A549 (cell line): ENCODE data around the gene TXNRD1. TPM values are rescaled to one million over a fixed set of nuclear protein-coding genes. Genes with fewer than 3 reads are reported as not detected.

ENCODE experiments used
- ATAC-seq, 2 experiments: fragments of 200-7000 bp in 1 of 2; fragments of >200 bp in 1 of 2; cut with Nextera tagmentation in 1 of 2; cut with Tn5 transposase in 1 of 2; 3 replicates each; pipeline versions ENCODE4 v1.8.0 to v1.9.1; 2018 to 2020; ENCODE audit warnings: mild to moderate bottlenecking in 1 of 2, moderate library complexity in 1 of 2
- CTCF ChIA-PET: fragments of 300-600 bp; sonication (Branson Sonifier 250); formaldehyde crosslinking; extraction: SDS; loops from one replicate; lab custom pipeline; 2021; ENCODE audit warnings: antibody characterized with exemption, inconsistent platforms; lab: Yijun Ruan, JAX
- POLR2A ChIA-PET: fragments of 350-600 bp; formaldehyde crosslinking; extraction: SDS; loops from one replicate; lab custom pipeline; 2021; ENCODE audit warnings: antibody characterized with exemption, inconsistent platforms; lab: Yijun Ruan, JAX
- DNase-seq, 2 experiments: peaks; one replicate each; pipeline versions ENCODE4 v3.0.0 to v3.0.0-alpha.2; 2011 to 2016; ENCODE audit warnings: low read depth in 1 of 2, low spot score in 1 of 2
- FAIRE-seq: peaks from 2 replicates; lab custom pipeline; 2011; peaks lifted over from hg19 to GRCh38; lab: Jason Lieb, UNC
- H3K27ac ChIP-seq, 2 experiments: fragments of >200 bp; sonication (Bioruptor Twin); formaldehyde crosslinking; 3 replicates each; pipeline ENCODE4 v1.5.1; 2016 to 2017
- H3K4me1 ChIP-seq: fragments of >200 bp; sonication (Bioruptor Twin); formaldehyde crosslinking; 3 replicates; pipeline ENCODE4 v1.6.1; 2016
- H3K4me2 ChIP-seq: fragments of >200 bp; sonication (Bioruptor Twin); formaldehyde crosslinking; 3 replicates; pipeline ENCODE4 v1.6.1; 2016
- H3K4me3 ChIP-seq: fragments of >200 bp; sonication (Bioruptor Twin); formaldehyde crosslinking; 3 replicates; pipeline ENCODE4 v1.5.1; 2016
- H3K9me3 ChIP-seq: fragments of >200 bp; sonication (Bioruptor Twin); formaldehyde crosslinking; 3 replicates; pipeline ENCODE4 v1.6.1; 2016
- BHLHE40 ChIP-seq: IDR thresholded peaks from 2 replicates; pipeline ENCODE4 v1.6.1; 2012; ENCODE audit warnings: low read depth, low read length, inconsistent platforms
- CBX2 ChIP-seq: fragments of 200-600 bp; sonication (generic); IDR thresholded peaks from 2 replicates; pipeline ENCODE4 v1.6.1; 2016; ENCODE audit warnings: low read depth, mild to moderate bottlenecking, borderline replicate concordance
- CBX8 ChIP-seq: fragments of 200-600 bp; sonication (generic); IDR thresholded peaks from 2 replicates; pipeline ENCODE4 v1.6.1; 2016
- CEBPB ChIP-seq, 2 experiments: fragments of >200 bp in 1 of 2; sonication (Bioruptor Twin) in 1 of 2; formaldehyde crosslinking in 1 of 2; IDR thresholded peaks; 2 replicates each; pipeline ENCODE4 v1.6.1; 2012 to 2016
- CHD4 ChIP-seq: fragments of 200-600 bp; sonication (generic); IDR thresholded peaks from 2 replicates; pipeline ENCODE4 v1.6.1; 2016; ENCODE audit warnings: antibody characterized with exemption, mild to moderate bottlenecking, borderline replicate concordance
- FOSB ChIP-seq: fragments of 250-450 bp; sonication (Bioruptor Pico); IDR thresholded peaks from 2 replicates; pipeline ENCODE4 v1.5.0; 2020; ENCODE audit warnings: mild to moderate bottlenecking, moderate library complexity
- FOSL2 ChIP-seq, 2 experiments: fragments of 450-650 bp in 1 of 2; fragments of >200 bp in 1 of 2; sonication (Bioruptor Twin) in 1 of 2; formaldehyde crosslinking; IDR thresholded peaks; 2 replicates each; pipeline versions ENCODE4 v1.5.0 to v1.6.1; 2016 to 2020; ENCODE audit warnings: mild to moderate bottlenecking in 1 of 2, moderate library complexity in 1 of 2
- FOXS1 ChIP-seq: fragments of 250-450 bp; sonication (Bioruptor Pico); IDR thresholded peaks from 2 replicates; pipeline ENCODE4 v1.5.0; 2020; ENCODE audit warnings: mild to moderate bottlenecking, moderate library complexity
- HEYL ChIP-seq: fragments of 250-450 bp; sonication (Bioruptor Pico); IDR thresholded peaks from 2 replicates; pipeline ENCODE4 v1.8.0; 2021; ENCODE audit warnings: mild to moderate bottlenecking, moderate library complexity
- HOXA7 ChIP-seq: fragments of 250-450 bp; sonication (Bioruptor Pico); IDR thresholded peaks from 2 replicates; pipeline ENCODE4 v1.5.0; 2020; ENCODE audit warnings: mild to moderate bottlenecking, moderate library complexity
- HOXB5 ChIP-seq: fragments of 250-450 bp; sonication (Bioruptor Pico); IDR thresholded peaks from 2 replicates; pipeline ENCODE4 v1.5.0; 2020; ENCODE audit warnings: mild to moderate bottlenecking, moderate library complexity
- JUNB ChIP-seq: fragments of >200 bp; sonication (Bioruptor Twin); formaldehyde crosslinking; IDR thresholded peaks from 2 replicates; pipeline ENCODE4 v1.6.1; 2016
- KDM1A ChIP-seq: fragments of 200-600 bp; sonication (generic); IDR thresholded peaks from 2 replicates; pipeline ENCODE4 v1.6.1; 2016; ENCODE audit warnings: low read depth, mild to moderate bottlenecking
- MYC ChIP-seq: IDR thresholded peaks from 2 replicates; pipeline ENCODE4 v1.6.1; 2012; ENCODE audit warnings: mild to moderate bottlenecking, inconsistent platforms, low read length, improper control_type of control experiment, borderline replicate concordance
- NPAS2 ChIP-seq: fragments of 250-450 bp; sonication (Bioruptor Pico); IDR thresholded peaks from 2 replicates; pipeline ENCODE4 v1.8.0; 2022; ENCODE audit warnings: mild to moderate bottlenecking, moderate library complexity, borderline replicate concordance
- PHF8 ChIP-seq: fragments of 200-600 bp; sonication (generic); IDR thresholded peaks from 2 replicates; pipeline ENCODE4 v1.6.1; 2016; ENCODE audit warnings: low read depth, mild to moderate bottlenecking, antibody characterized with exemption, moderate library complexity, borderline replicate concordance
- POLR2AphosphoS2 ChIP-seq: conservative IDR thresholded peaks from 2 replicates; pipeline ENCODE4 v1.6.1; 2012; ENCODE audit warnings: low read length, improper control_type of control experiment, inconsistent platforms
- RARB ChIP-seq: fragments of 250-450 bp; sonication (Bioruptor Pico); IDR thresholded peaks from 2 replicates; pipeline ENCODE4 v1.8.0; 2021; ENCODE audit warnings: mild to moderate bottlenecking, moderate library complexity
- RFX5 ChIP-seq: fragments of 450-650 bp; IDR thresholded peaks from 2 replicates; pipeline ENCODE4 v1.7.1; 2014; ENCODE audit warnings: antibody characterized with exemption, mild to moderate bottlenecking, moderate library complexity
- SMC3 ChIP-seq: fragments of >200 bp; sonication (Bioruptor Twin); formaldehyde crosslinking; IDR thresholded peaks from 3 replicates; pipeline ENCODE4 v1.6.1; 2018; ENCODE audit warnings: inconsistent platforms
- TFCP2L1 ChIP-seq: fragments of 250-450 bp; sonication (Bioruptor Pico); IDR thresholded peaks from 2 replicates; pipeline ENCODE4 v1.5.0; 2021; ENCODE audit warnings: mild to moderate bottlenecking
- TP53 ChIP-seq: fragments of 250-450 bp; sonication (Bioruptor Pico); IDR thresholded peaks from 2 replicates; pipeline ENCODE4 v1.5.0; 2021; ENCODE audit warnings: mild to moderate bottlenecking, moderate library complexity
- ZFP36 ChIP-seq: fragments of 450-650 bp; IDR thresholded peaks from 2 replicates; pipeline ENCODE4 v1.6.1; 2014; ENCODE audit warnings: borderline replicate concordance; ENCODE audit not compliant: partially characterized antibody
- ZSCAN20 ChIP-seq: fragments of 250-450 bp; sonication (Bioruptor Pico); IDR thresholded peaks from 2 replicates; pipeline ENCODE4 v1.8.0; 2022; ENCODE audit warnings: mild to moderate bottlenecking, moderate library complexity
- polyA plus RNA-seq, 4 experiments: library from polyadenylated mRNA; depleted of rRNA in 3 of 4; stranded (reverse); fragments of >200 nt; fragmentation: RNase III in 1 of 4; extraction: RNeasy Plus Mini Kit Qiagen cat#74134 plus additional on column Dnase treatment in 1 of 4; gene quantifications; 2 replicates in 3 of 4; 3 replicates in 1 of 4; pipeline ENCODE4 v1.2.3, GENCODE V29; 2011 to 2017
- TF ChIP-seq, protein P1 (sequence below): IDR thresholded peaks from 2 replicates; pipeline ENCODE4 v1.6.1; 2012
- TF ChIP-seq, protein P2 (sequence below): fragments of 250-450 bp; sonication (Bioruptor Pico); IDR thresholded peaks from 2 replicates; pipeline ENCODE4 v1.5.0; 2021; ENCODE audit warnings: mild to moderate bottlenecking, moderate library complexity, borderline replicate concordance
- TF ChIP-seq, protein P3 (sequence below): fragments of 200-600 bp; sonication (generic); IDR thresholded peaks from 2 replicates; pipeline ENCODE4 v1.6.1; 2016; ENCODE audit warnings: antibody characterized with exemption, mild to moderate bottlenecking, moderate library complexity
- TF ChIP-seq, protein P4 (sequence below): fragments of 450-650 bp; IDR thresholded peaks from 2 replicates; pipeline ENCODE4 v1.6.1; 2014; ENCODE audit warnings: antibody characterized with exemption
- TF ChIP-seq, protein P5 (sequence below): fragments of 250-450 bp; sonication (Bioruptor Pico); IDR thresholded peaks from 2 replicates; pipeline ENCODE4 v1.5.0; 2020; ENCODE audit warnings: low read depth, mild to moderate bottlenecking, moderate library complexity
- TF ChIP-seq, protein P6 (sequence below): fragments of 150-350 bp; IDR thresholded peaks from 2 replicates; pipeline ENCODE4 v1.6.1; 2014; ENCODE audit warnings: low read depth, mild to moderate bottlenecking, low read length

The TXNRD1 gene
- polyA plus RNA-seq, 2 of the 4 experiments (the other 2 are of a cell fraction), result 899 to 1,230 TPM

DNA sequence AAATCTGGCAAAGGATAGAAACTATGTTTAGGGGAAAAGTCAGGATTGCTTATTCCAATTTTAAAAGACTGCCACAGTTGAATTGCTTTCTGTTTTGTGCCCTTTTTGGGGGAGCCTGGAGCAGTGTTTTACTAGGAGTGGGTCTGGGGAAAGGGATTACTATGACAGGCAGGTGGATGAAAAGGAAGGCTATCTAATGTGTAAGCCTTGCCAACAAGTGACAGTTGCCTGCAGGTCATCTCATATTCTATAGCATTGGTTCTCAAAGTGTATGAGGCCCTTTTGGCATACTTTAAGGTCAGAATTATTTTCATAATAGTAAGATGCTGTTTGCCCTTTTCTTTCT, 92.0 kb downstream of the TXNRD1 start:
- Histone ChIP-seq H3K4me2 (peak overlapping the region; percentile 97), H3K4me1 (peaks cover 91% of the 10 kb centered on the region), H3K9me3 (no peaks in the 10 kb centered on the region), H3K4me3 (peak overlapping the region; percentile 68), H3K27ac (peak overlapping the region; percentile 73 to 81; a peak in 4 of 6 replicates)
- DNase-seq, result peak in 1 of 2 experiments; percentile 57
- peak; percentile 1 to 3; a peak in 3 of 6 replicates for ATAC-seq
- TF ChIP-seq TFCP2L1 (CRISPR knock-in tag) (peak; percentile 89), JUNB (no peak), ZFP36 (no peak), RFX5 (no peak; the same call in 1 of the 2 replicates), MYC (no peak), PHF8 (no peak), HEYL (no peak), FOSL2 (IDR thresholded peaks at IDR 0.05) (no peak), FOSL2 (CRISPR knock-in tag; IDR thresholded peaks at IDR 0.05) (no peak), BHLHE40 (no peak), KDM1A (no peak), POLR2AphosphoS2 (peak; percentile 91; the same call in 1 of the 2 replicates), NPAS2 (CRISPR knock-in tag) (no peak), CEBPB (IDR thresholded peaks at IDR 0.05) (no peak), SMC3 (no peak), FOXS1 (CRISPR knock-in tag) (no peak), HOXA7 (CRISPR knock-in tag) (peak; percentile 93; the same call in 1 of the 2 replicates), TP53 (CRISPR knock-in tag) (0 out of 2 replicates have a peak, but pooled peaks have one; percentile 70), CBX2 (no peak), CBX8 (no peak), HOXB5 (CRISPR knock-in tag) (no peak), RARB (CRISPR knock-in tag) (0 out of 2 replicates have a peak, but pooled peaks have one; percentile 61), FOSB (peak; percentile 94), ZSCAN20 (CRISPR knock-in tag) (no peak), CHD4 (no peak)
- TF ChIP-seq, protein P1, sequence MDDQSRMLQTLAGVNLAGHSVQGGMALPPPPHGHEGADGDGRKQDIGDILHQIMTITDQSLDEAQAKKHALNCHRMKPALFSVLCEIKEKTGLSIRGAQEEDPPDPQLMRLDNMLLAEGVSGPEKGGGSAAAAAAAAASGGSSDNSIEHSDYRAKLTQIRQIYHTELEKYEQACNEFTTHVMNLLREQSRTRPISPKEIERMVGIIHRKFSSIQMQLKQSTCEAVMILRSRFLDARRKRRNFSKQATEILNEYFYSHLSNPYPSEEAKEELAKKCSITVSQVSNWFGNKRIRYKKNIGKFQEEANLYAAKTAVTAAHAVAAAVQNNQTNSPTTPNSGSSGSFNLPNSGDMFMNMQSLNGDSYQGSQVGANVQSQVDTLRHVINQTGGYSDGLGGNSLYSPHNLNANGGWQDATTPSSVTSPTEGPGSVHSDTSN, result no peak
- TF ChIP-seq, protein P2, sequence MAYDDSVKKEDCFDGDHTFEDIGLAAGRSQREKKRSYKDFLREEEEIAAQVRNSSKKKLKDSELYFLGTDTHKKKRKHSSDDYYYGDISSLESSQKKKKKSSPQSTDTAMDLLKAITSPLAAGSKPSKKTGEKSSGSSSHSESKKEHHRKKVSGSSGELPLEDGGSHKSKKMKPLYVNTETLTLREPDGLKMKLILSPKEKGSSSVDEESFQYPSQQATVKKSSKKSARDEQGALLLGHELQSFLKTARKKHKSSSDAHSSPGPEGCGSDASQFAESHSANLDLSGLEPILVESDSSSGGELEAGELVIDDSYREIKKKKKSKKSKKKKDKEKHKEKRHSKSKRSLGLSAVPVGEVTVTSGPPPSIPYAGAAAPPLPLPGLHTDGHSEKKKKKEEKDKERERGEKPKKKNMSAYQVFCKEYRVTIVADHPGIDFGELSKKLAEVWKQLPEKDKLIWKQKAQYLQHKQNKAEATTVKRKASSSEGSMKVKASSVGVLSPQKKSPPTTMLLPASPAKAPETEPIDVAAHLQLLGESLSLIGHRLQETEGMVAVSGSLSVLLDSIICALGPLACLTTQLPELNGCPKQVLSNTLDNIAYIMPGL (CRISPR knock-in tag), result 0 out of 2 replicates have a peak, but pooled peaks have one; percentile 4
- TF ChIP-seq, protein P3, sequence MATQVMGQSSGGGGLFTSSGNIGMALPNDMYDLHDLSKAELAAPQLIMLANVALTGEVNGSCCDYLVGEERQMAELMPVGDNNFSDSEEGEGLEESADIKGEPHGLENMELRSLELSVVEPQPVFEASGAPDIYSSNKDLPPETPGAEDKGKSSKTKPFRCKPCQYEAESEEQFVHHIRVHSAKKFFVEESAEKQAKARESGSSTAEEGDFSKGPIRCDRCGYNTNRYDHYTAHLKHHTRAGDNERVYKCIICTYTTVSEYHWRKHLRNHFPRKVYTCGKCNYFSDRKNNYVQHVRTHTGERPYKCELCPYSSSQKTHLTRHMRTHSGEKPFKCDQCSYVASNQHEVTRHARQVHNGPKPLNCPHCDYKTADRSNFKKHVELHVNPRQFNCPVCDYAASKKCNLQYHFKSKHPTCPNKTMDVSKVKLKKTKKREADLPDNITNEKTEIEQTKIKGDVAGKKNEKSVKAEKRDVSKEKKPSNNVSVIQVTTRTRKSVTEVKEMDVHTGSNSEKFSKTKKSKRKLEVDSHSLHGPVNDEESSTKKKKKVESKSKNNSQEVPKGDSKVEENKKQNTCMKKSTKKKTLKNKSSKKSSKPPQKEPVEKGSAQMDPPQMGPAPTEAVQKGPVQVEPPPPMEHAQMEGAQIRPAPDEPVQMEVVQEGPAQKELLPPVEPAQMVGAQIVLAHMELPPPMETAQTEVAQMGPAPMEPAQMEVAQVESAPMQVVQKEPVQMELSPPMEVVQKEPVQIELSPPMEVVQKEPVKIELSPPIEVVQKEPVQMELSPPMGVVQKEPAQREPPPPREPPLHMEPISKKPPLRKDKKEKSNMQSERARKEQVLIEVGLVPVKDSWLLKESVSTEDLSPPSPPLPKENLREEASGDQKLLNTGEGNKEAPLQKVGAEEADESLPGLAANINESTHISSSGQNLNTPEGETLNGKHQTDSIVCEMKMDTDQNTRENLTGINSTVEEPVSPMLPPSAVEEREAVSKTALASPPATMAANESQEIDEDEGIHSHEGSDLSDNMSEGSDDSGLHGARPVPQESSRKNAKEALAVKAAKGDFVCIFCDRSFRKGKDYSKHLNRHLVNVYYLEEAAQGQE, result no peak
- TF ChIP-seq, protein P4, sequence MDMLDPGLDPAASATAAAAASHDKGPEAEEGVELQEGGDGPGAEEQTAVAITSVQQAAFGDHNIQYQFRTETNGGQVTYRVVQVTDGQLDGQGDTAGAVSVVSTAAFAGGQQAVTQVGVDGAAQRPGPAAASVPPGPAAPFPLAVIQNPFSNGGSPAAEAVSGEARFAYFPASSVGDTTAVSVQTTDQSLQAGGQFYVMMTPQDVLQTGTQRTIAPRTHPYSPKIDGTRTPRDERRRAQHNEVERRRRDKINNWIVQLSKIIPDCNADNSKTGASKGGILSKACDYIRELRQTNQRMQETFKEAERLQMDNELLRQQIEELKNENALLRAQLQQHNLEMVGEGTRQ, result no peak
- TF ChIP-seq, protein P5, sequence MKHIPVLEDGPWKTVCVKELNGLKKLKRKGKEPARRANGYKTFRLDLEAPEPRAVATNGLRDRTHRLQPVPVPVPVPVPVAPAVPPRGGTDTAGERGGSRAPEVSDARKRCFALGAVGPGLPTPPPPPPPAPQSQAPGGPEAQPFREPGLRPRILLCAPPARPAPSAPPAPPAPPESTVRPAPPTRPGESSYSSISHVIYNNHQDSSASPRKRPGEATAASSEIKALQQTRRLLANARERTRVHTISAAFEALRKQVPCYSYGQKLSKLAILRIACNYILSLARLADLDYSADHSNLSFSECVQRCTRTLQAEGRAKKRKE (CRISPR knock-in tag), result no peak; the same call in 1 of the 2 replicates
- TF ChIP-seq, protein P6, sequence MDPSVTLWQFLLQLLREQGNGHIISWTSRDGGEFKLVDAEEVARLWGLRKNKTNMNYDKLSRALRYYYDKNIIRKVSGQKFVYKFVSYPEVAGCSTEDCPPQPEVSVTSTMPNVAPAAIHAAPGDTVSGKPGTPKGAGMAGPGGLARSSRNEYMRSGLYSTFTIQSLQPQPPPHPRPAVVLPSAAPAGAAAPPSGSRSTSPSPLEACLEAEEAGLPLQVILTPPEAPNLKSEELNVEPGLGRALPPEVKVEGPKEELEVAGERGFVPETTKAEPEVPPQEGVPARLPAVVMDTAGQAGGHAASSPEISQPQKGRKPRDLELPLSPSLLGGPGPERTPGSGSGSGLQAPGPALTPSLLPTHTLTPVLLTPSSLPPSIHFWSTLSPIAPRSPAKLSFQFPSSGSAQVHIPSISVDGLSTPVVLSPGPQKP, result no peak
- FAIRE-seq, result no peak
- ChIA-PET CTCF (interaction anchor here (0.9 to 1.8 kb wide), 3 partner anchors 92 to 130 kb away, joined by 3 to 4 read pairs (median 3); partner anchors contain the start of gene TXNRD1), POLR2A (interaction anchor here (0.6 to 2.2 kb wide), 4 partner anchors 11 to 87 kb away, joined by 4 to 12 read pairs (median 5); no protein-coding TSS in a partner anchor)
